IPS-18a (cell line): ENCODE data around the gene NDUFAF2.

Source experiments
- H3K27ac ChIP-seq: one replicate; pipeline ENCODE4 v1.5.1; 2013; ENCODE audit warnings: low read length
- H3K27me3 ChIP-seq: one replicate; pipeline ENCODE4 v1.6.1; 2013; ENCODE audit warnings: mild to moderate bottlenecking, low read length; ENCODE audit not compliant: control insufficient read depth, insufficient read depth
- H3K36me3 ChIP-seq: one replicate; pipeline ENCODE4 v1.6.1; 2013; ENCODE audit warnings: low read depth, low read length; ENCODE audit not compliant: control insufficient read depth
- H3K4me1 ChIP-seq: one replicate; pipeline ENCODE4 v1.6.1; 2013; ENCODE audit warnings: low read depth, low read length; ENCODE audit not compliant: control insufficient read depth
- H3K4me3 ChIP-seq: one replicate; pipeline ENCODE4 v1.5.1; 2013; ENCODE audit warnings: low read length
- H3K9ac ChIP-seq: one replicate; pipeline ENCODE4 v1.6.1; 2013; ENCODE audit warnings: mild to moderate bottlenecking, low read length, moderate library complexity
- H3K9me3 ChIP-seq: one replicate; pipeline ENCODE4 v1.6.1; 2013; ENCODE audit warnings: low read depth, low read length; ENCODE audit not compliant: control insufficient read depth

NDUFAF2 gene

GRCh38 chr5:61162010-61162831, 217.2 kb downstream of the NDUFAF2 start, which contains the start of gene SMIM15:
TSS of gene SMIM15 (minus strand) at chr5:61162468. CDS start at chr5:61160171, 2,297 bp downstream.
- Histone ChIP-seq H3K36me3 (peaks cover 27% of the 10 kb centered on the region), H3K4me3 (peak within 1 kb of the TSS; percentile 73), H3K4me1 (peaks cover 8% of the 10 kb centered on the region), H3K9ac (peak within 1 kb of the TSS; percentile 86), H3K9me3 (no peaks in the 10 kb centered on the region), H3K27me3 (no peaks in the 10 kb centered on the region), H3K27ac (peak within 1 kb of the TSS; percentile 80)

- H3K4me3 ChIP-seq: peak overlapping the region; percentile 73
- peak overlapping the region; percentile 86 for H3K9ac ChIP-seq
- peaks cover 8% of the 10 kb centered on the region for H3K4me1 ChIP-seq
- H3K9me3 ChIP-seq: no peaks in the 10 kb centered on the region
- peaks cover 24% of the 10 kb centered on the region for H3K36me3 ChIP-seq
- H3K27ac ChIP-seq: peak overlapping the region; percentile 80
- no peaks in the 10 kb centered on the region for H3K27me3 ChIP-seq
These were observed 218.0 kb downstream of the NDUFAF2 start for GRCh38 chr5:61162832-61163567.

DNA sequence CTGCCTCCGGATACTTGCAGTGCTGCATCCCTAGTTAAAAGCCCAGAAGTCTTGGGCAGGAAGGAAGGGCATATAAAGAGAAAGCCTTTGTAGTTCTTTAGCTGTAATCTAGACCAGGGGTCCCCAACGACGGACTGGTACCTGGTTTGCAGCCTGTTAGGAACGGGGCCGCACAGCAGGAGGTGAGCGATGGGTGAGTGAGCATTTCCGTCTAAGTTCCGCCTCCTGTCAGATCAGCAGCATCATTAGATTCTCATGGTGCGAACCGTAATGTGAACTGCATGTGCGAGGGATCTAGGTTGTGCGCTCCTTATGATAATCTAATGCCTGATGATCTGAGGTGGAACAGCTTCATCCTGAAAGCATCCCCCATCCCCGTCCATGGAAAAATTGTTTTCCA, 218.9 kb downstream of the NDUFAF2 start:
- no peaks in the 10 kb centered on the region for H3K27me3 ChIP-seq
- H3K9me3 ChIP-seq: no peaks in the 10 kb centered on the region
- H3K27ac ChIP-seq: no peak overlapping the region
- peaks cover 17% of the 10 kb centered on the region for H3K36me3 ChIP-seq
- H3K4me1 ChIP-seq: peaks cover 8% of the 10 kb centered on the region
- no peak overlapping the region for H3K9ac ChIP-seq
- H3K4me3 ChIP-seq: peak overlapping the region; percentile 73

GRCh38 chr5:61167382-61167781, 222.4 kb downstream of the NDUFAF2 start:
- Histone ChIP-seq H3K36me3 (no peaks in the 10 kb centered on the region), H3K4me3 (no peak overlapping the region), H3K9ac (no peak overlapping the region), H3K27me3 (no peaks in the 10 kb centered on the region), H3K4me1 (peaks cover 11% of the 10 kb centered on the region), H3K27ac (no peak overlapping the region), H3K9me3 (no peaks in the 10 kb centered on the region)

DNA sequence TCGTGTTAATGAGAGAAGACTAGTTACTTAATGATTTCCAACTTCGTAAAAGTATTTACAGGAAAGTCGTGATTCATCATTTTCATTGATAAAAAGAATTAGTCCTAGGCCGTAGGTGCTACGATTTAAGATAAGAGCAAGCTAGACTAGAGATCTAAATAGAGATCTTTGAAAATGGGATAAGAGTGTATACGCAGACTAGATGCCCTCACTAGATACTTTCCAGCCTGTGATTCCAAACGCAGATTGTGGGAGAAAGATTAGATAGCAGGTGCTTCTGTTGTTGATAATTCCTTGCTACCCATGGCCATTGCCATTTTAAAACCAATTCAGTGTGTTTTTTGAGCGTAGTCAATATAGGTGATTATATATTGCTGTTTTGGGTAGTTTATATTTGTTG, 223.9 kb downstream of the NDUFAF2 start:
- Histone ChIP-seq H3K27ac (no peak overlapping the region), H3K4me3 (no peak overlapping the region), H3K9me3 (no peaks in the 10 kb centered on the region), H3K9ac (no peak overlapping the region), H3K27me3 (no peaks in the 10 kb centered on the region), H3K4me1 (peaks cover 3% of the 10 kb centered on the region), H3K36me3 (no peaks in the 10 kb centered on the region)

DNA sequence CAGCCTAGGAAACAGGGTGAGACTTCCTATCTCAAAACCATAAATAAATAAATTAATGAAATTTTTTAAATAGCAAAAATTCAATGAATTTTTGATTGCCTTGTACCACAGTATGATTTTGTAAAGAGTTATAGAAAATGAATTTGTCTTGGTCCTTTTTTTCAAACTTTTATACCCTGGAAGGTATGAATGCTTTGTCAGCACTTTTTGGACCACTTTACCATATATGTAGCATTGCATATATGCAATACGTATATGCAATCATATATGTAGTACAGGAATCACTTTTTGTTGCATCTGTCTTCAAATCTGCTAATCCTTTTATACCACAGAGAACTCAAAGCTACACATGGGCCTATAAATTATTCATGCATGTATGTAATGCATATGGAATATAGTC, 226.5 kb downstream of the NDUFAF2 start:
- Histone ChIP-seq H3K27me3 (no peaks in the 10 kb centered on the region), H3K36me3 (no peaks in the 10 kb centered on the region), H3K4me3 (no peak overlapping the region)

GRCh38 chr5:61176631-61177030, 231.6 kb downstream of the NDUFAF2 start:
- H3K9ac ChIP-seq: no peak overlapping the region
- no peaks in the 10 kb centered on the region for H3K4me1 ChIP-seq
- no peaks in the 10 kb centered on the region for H3K36me3 ChIP-seq
- H3K27ac ChIP-seq: no peak overlapping the region
- no peak overlapping the region for H3K4me3 ChIP-seq
- no peaks in the 10 kb centered on the region for H3K9me3 ChIP-seq
- no peaks in the 10 kb centered on the region for H3K27me3 ChIP-seq

More for the DNA sequence above, 226.5 kb downstream of the NDUFAF2 start:
- H3K27ac ChIP-seq: no peak overlapping the region
- H3K4me1 ChIP-seq: peaks cover 3% of the 10 kb centered on the region
- no peaks in the 10 kb centered on the region for H3K9me3 ChIP-seq
- no peak overlapping the region for H3K9ac ChIP-seq

DNA sequence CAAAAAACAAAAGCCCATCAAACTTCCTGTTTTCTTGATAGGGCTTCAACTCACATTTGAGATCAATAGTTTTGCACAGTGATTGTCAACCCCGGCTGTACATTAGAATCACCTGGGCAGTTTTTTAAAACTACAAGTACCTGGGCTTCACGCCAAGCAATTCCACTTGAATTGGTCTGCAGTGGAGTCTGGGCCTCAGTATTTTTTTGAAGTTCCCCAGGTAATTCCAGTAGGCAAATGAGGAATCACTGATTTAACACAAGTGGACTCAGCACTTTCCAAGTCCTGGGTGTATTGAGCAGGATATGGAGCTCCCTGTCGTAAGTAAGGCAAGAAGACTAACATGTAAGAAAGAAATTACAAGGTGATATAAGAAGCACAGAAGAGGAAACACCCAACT, 232.1 kb downstream of the NDUFAF2 start:
- H3K27me3 ChIP-seq: no peaks in the 10 kb centered on the region
- H3K27ac ChIP-seq: no peak overlapping the region
- H3K9ac ChIP-seq: no peak overlapping the region
- H3K4me1 ChIP-seq: no peaks in the 10 kb centered on the region
- H3K4me3 ChIP-seq: no peak overlapping the region
- H3K9me3 ChIP-seq: no peaks in the 10 kb centered on the region
- H3K36me3 ChIP-seq: no peaks in the 10 kb centered on the region

DNA sequence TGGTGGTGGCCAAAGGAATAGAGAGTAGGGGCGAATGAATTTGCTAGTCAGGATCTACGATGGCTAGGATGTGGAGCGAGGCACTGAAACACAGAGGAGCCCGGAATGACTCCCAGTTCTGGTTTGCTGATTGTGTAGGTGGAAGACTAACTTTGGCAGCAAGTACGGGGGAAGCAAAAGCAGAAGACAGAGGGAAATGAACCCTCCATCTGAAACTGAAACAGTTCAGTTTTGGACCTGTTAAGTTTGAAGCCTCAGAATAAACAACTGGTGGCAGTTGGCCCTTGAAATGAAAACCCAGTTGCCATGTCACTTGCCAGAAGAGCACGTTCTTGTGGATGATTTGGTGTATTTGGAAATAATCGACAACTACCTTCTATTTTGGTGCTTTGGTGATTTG, 232.7 kb downstream of the NDUFAF2 start:
- H3K27ac ChIP-seq: no peak overlapping the region
- H3K36me3 ChIP-seq: no peaks in the 10 kb centered on the region
- no peak overlapping the region for H3K4me3 ChIP-seq
- H3K9me3 ChIP-seq: no peaks in the 10 kb centered on the region
- no peak overlapping the region for H3K9ac ChIP-seq
- H3K27me3 ChIP-seq: no peaks in the 10 kb centered on the region
- H3K4me1 ChIP-seq: no peaks in the 10 kb centered on the region

DNA sequence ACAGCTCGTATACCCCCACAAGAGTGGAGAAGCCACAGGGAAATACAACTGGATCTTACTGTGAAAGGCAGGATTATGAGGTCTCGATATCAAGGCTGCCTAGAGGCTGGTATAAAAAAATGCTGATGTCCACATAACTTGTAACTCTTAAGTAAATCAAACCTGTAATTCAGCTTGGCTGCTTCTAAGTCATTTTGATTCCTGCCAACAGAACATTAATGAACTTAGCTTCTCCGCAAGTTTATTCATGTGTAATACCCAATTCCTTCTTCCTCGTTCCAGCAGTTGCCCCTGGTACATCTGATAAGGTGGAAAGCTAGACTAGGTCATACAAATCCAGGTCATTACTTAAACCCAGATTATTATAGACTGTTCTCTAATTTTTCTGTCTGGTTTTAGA, 233.7 kb downstream of the NDUFAF2 start:
- Histone ChIP-seq H3K27ac (no peak overlapping the region), H3K27me3 (no peaks in the 10 kb centered on the region)

DNA sequence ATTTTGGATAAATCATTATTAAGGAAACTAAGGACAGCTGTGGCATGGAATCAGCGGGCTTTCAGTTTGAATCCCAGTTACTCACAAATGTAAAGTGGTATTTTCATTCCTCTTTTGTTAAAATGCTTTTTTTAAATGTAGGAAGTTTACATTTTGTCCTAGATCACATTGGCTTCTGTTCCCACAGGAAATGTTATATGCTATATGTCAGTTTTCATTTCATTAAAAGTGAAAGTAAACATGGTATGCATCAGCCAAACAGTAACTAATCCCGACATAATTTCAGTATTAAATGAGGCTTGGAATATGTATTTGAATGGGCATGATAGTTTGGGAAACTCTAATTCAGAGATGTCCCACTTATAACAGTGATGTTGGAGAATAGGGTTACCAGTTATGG, 235.9 kb downstream of the NDUFAF2 start:
- no peak overlapping the region for H3K27ac ChIP-seq
- no peaks in the 10 kb centered on the region for H3K9me3 ChIP-seq
- H3K4me3 ChIP-seq: no peak overlapping the region

More for the DNA sequence above, 233.7 kb downstream of the NDUFAF2 start:
- Histone ChIP-seq H3K36me3 (no peaks in the 10 kb centered on the region), H3K9ac (no peak overlapping the region), H3K9me3 (no peaks in the 10 kb centered on the region), H3K4me3 (no peak overlapping the region), H3K4me1 (no peaks in the 10 kb centered on the region)

More for the DNA sequence above, 235.9 kb downstream of the NDUFAF2 start:
- no peaks in the 10 kb centered on the region for H3K36me3 ChIP-seq
- no peak overlapping the region for H3K9ac ChIP-seq
- H3K4me1 ChIP-seq: no peaks in the 10 kb centered on the region
- no peaks in the 10 kb centered on the region for H3K27me3 ChIP-seq
